Endometrial microvascular endothelial cells (primary cell): ENCODE results near the gene ASIC4. TPM values are rescaled to one million over a fixed set of nuclear protein-coding genes. Genes with fewer than 3 reads are reported as not detected.

Source experiments
- in situ Hi-C: cut with HindIII; loops from 2 replicates; pipeline ENCODE4 v1.10.0; 2017; ENCODE audit warnings: low sequenced_read_pairs, low pct_unique_long_range_greater_than_20kb; ENCODE audit errors: inconsistent ontology term
- total RNA-seq: library from RNA; depleted of rRNA; stranded (reverse); fragments of >200 nt; gene quantifications from one replicate; pipeline ENCODE4 v1.2.3, GENCODE V29; 2015; ENCODE audit errors: inconsistent ontology term

The ASIC4 gene
- total RNA-seq, 1 donor from 2014 or later, result not detected

GRCh38 chr2:219494952-219495530 is 19.2 kb upstream of the ASIC4 start:
- in situ Hi-C loops, result no loop called here

GRCh38 chr2:219495531-219496122 is 18.7 kb upstream of the ASIC4 start:
- in situ Hi-C loops, result no loop called here

GRCh38 chr2:219496247-219496824 is 17.9 kb upstream of the ASIC4 start:
- in situ Hi-C loops, result no loop called here

GRCh38 chr2:219496825-219497494 is 17.3 kb upstream of the ASIC4 start:
- in situ Hi-C loops, result no loop called here

GRCh38 chr2:219497495-219498279 is 16.6 kb upstream of the ASIC4 start:
- in situ Hi-C loops, result no loop called here

- in situ Hi-C loops, result no loop called here
These were observed 15.8 kb upstream of the ASIC4 start, which contains the start of gene GMPPA for GRCh38 chr2:219498280-219499057. Gene GMPPA, plus strand, starts transcription at chr2:219498891. Its CDS starts 1,085 bp downstream, at chr2:219499976.

GRCh38 chr2:219499058-219499307 is 15.3 kb upstream of the ASIC4 start:
- in situ Hi-C loops, result no loop called here

- in situ Hi-C loops, result no loop called here
These were observed 14.7 kb upstream of the ASIC4 start for GRCh38 chr2:219499555-219499954.

- in situ Hi-C loops, result no loop called here
These were observed 14.1 kb upstream of the ASIC4 start for GRCh38 chr2:219500135-219500534.

GRCh38 chr2:219501849-219502248 is 12.4 kb upstream of the ASIC4 start:
- in situ Hi-C loops, result no loop called here

GRCh38 chr2:219502618-219503017 is 11.7 kb upstream of the ASIC4 start:
- in situ Hi-C loops, result no loop called here

- in situ Hi-C loops, result no loop called here
These were observed 8.7 kb upstream of the ASIC4 start for GRCh38 chr2:219505585-219505984.

- in situ Hi-C loops, result no loop called here
These were observed 8.0 kb upstream of the ASIC4 start for GRCh38 chr2:219506153-219506801.

GRCh38 chr2:219506802-219507526 is 7.3 kb upstream of the ASIC4 start:
- in situ Hi-C loops, result no loop called here

GRCh38 chr2:219507581-219508443 is 6.5 kb upstream of the ASIC4 start:
- in situ Hi-C loops, result no loop called here

GRCh38 chr2:219508444-219508734 is 5.9 kb upstream of the ASIC4 start:
- in situ Hi-C loops, result no loop called here
